H9 (cell line): Measurements from ENCODE around the gene PPP5C. TPM values are rescaled to one million over a fixed set of nuclear protein-coding genes. Genes with fewer than 3 reads are reported as not detected.

Experiments used
- DNase-seq: peaks from one replicate; pipeline ENCODE4 v3.0.0-alpha.2; 2017
- H2AFZ ChIP-seq: one replicate; pipeline ENCODE4 v1.6.1; 2013; ENCODE audit warnings: mild to moderate bottlenecking, low read length, control low read depth, moderate library complexity
- H2AK5ac ChIP-seq: 2 replicates; pipeline ENCODE4 v1.6.1; 2013; ENCODE audit warnings: low read length, control low read depth, mixed read lengths; ENCODE audit not compliant: insufficient read length
- H2BK120ac ChIP-seq: one replicate; pipeline ENCODE4 v1.6.1; 2013; ENCODE audit warnings: low read depth, mild to moderate bottlenecking, low read length, control low read depth, inconsistent platforms; ENCODE audit not compliant: poor library complexity, severe bottlenecking
- H2BK12ac ChIP-seq: 2 replicates; pipeline ENCODE4 v1.6.1; 2013; ENCODE audit warnings: low read length, control low read depth, mixed read lengths, low read depth; ENCODE audit not compliant: insufficient read length
- H2BK15ac ChIP-seq: 2 replicates; pipeline ENCODE4 v1.6.1; 2013; ENCODE audit warnings: low read depth, low read length, control low read depth
- H2BK20ac ChIP-seq: one replicate; pipeline ENCODE4 v1.6.1; 2013; ENCODE audit warnings: low read depth, mild to moderate bottlenecking, low read length, control low read depth, inconsistent platforms; ENCODE audit not compliant: poor library complexity, severe bottlenecking
- H2BK5ac ChIP-seq: 2 replicates; pipeline ENCODE4 v1.6.1; 2013; ENCODE audit warnings: low read length, control low read depth, mixed read lengths; ENCODE audit not compliant: insufficient read length
- H3K14ac ChIP-seq: 2 replicates; pipeline ENCODE4 v1.6.1; 2013; ENCODE audit warnings: low read length, control low read depth; ENCODE audit not compliant: insufficient read depth
- H3K18ac ChIP-seq: 2 replicates; pipeline ENCODE4 v1.6.1; 2013; ENCODE audit warnings: low read depth, mild to moderate bottlenecking, mixed read lengths, low read length, control low read depth; ENCODE audit not compliant: insufficient read length
- H3K23ac ChIP-seq: 2 replicates; pipeline ENCODE4 v1.6.1; 2013; ENCODE audit warnings: low read length, control low read depth, mixed read lengths, low read depth; ENCODE audit not compliant: insufficient read length
- H3K23me2 ChIP-seq: 2 replicates; pipeline ENCODE4 v1.6.1; 2013; ENCODE audit warnings: low read depth, mild to moderate bottlenecking, mixed read lengths, low read length, control low read depth; ENCODE audit not compliant: insufficient read length, poor library complexity, severe bottlenecking
- H3K27ac ChIP-seq: 2 replicates; pipeline ENCODE4 v1.5.1; 2013; ENCODE audit warnings: low read length, control low read depth, mixed read lengths, low read depth; ENCODE audit not compliant: insufficient read length
- H3K27me3 ChIP-seq: 2 replicates; pipeline ENCODE4 v1.6.1; 2013; ENCODE audit warnings: low read length, control low read depth, inconsistent platforms; ENCODE audit not compliant: insufficient read depth
- H3K4ac ChIP-seq: 2 replicates; pipeline ENCODE4 v1.6.1; 2013; ENCODE audit warnings: low read depth, mild to moderate bottlenecking, control low read depth, inconsistent platforms, low read length, moderate library complexity
- H3K4me1 ChIP-seq: 2 replicates; pipeline ENCODE4 v1.6.1; 2013; ENCODE audit warnings: low read length, control low read depth, inconsistent platforms; ENCODE audit not compliant: insufficient read depth
- H3K4me2 ChIP-seq: 2 replicates; pipeline ENCODE4 v1.6.1; 2013; ENCODE audit warnings: low read length, control low read depth, mixed read lengths; ENCODE audit not compliant: insufficient read length, insufficient read depth
- H3K56ac ChIP-seq: 2 replicates; pipeline ENCODE4 v1.6.1; 2013; ENCODE audit warnings: low read depth, mild to moderate bottlenecking, mixed read lengths, low read length, control low read depth; ENCODE audit not compliant: insufficient read length
- H3K79me1 ChIP-seq: 2 replicates; pipeline ENCODE4 v1.6.1; 2013; ENCODE audit warnings: low read depth, mild to moderate bottlenecking, moderate library complexity, low read length, control low read depth, inconsistent platforms; ENCODE audit not compliant: insufficient read depth, poor library complexity, severe bottlenecking
- H3K79me2 ChIP-seq: 2 replicates; pipeline ENCODE4 v1.6.1; 2013; ENCODE audit warnings: low read length, control low read depth, inconsistent platforms; ENCODE audit not compliant: insufficient read depth
- H3K9ac ChIP-seq: 2 replicates; pipeline ENCODE4 v1.6.1; 2013; ENCODE audit warnings: low read length, control low read depth, mixed read lengths; ENCODE audit not compliant: insufficient read length; ENCODE audit errors: extremely low read depth
- H3K9me3 ChIP-seq: one replicate; pipeline ENCODE4 v1.6.1; 2013; ENCODE audit warnings: low read depth, low read length, inconsistent platforms; ENCODE audit not compliant: control insufficient read depth
- H3T11ph ChIP-seq: one replicate; pipeline ENCODE4 v1.6.1; 2013; ENCODE audit warnings: mild to moderate bottlenecking, low read length, control low read depth, inconsistent platforms
- H4K20me1 ChIP-seq: one replicate; pipeline ENCODE4 v1.6.1; 2013; ENCODE audit not compliant: control insufficient read depth, insufficient read length, insufficient read depth
- H4K5ac ChIP-seq: 2 replicates; pipeline ENCODE4 v1.6.1; 2013; ENCODE audit warnings: low read depth, mild to moderate bottlenecking, mixed read lengths, low read length, control low read depth; ENCODE audit not compliant: insufficient read length
- H4K8ac ChIP-seq: replicated peaks from 2 replicates; pipeline ENCODE4 v1.6.1; 2013; ENCODE audit warnings: low read length, control low read depth, mixed read lengths, low read depth; ENCODE audit not compliant: insufficient read length
- H4K91ac ChIP-seq: 2 replicates; pipeline ENCODE4 v1.6.1; 2013; ENCODE audit warnings: low read depth, mild to moderate bottlenecking, moderate library complexity, mixed read lengths, low read length, control low read depth; ENCODE audit not compliant: insufficient read length
- H3K27ac Mint-ChIP-seq, 3 experiments: 2 replicates in 2 of 3; 3 replicates in 1 of 3; pipeline ENCODE4 v1.8.0; 2020 to 2021; ENCODE audit warnings: mixed read lengths in 3 of 3, mild to moderate bottlenecking in 1 of 3, moderate library complexity in 1 of 3
- H3K27me3 Mint-ChIP-seq: 2 replicates; pipeline ENCODE4 v1.8.0; 2021; ENCODE audit warnings: low read depth, mild to moderate bottlenecking, moderate library complexity, mixed read lengths
- H3K36me3 Mint-ChIP-seq, 3 experiments: 2 replicates in 2 of 3; 3 replicates in 1 of 3; pipeline ENCODE4 v1.8.0; 2020 to 2021; ENCODE audit warnings: low read depth in 3 of 3, mixed read lengths in 3 of 3; ENCODE audit not compliant: insufficient read depth in 1 of 3
- H3K4me1 Mint-ChIP-seq, 2 experiments: 2 replicates each; pipeline ENCODE4 v1.8.0; 2020; ENCODE audit warnings: mixed read lengths in 2 of 2
- H3K4me3 Mint-ChIP-seq, 2 experiments: 2 replicates in 1 of 2; 3 replicates in 1 of 2; pipeline ENCODE4 v1.8.0; 2020 to 2021; ENCODE audit warnings: mild to moderate bottlenecking in 2 of 2, mixed read lengths in 2 of 2, moderate library complexity in 1 of 2
- H3K9me3 Mint-ChIP-seq, 2 experiments: 2 replicates in 1 of 2; 3 replicates in 1 of 2; pipeline ENCODE4 v1.8.0; 2020; ENCODE audit warnings: mild to moderate bottlenecking in 2 of 2, mixed read lengths in 2 of 2, moderate library complexity in 1 of 2
- WGBS: extraction: QIAGEN DNeasy Blood & Tissue Kit; methylation state at CpG from one replicate; pipeline ENCODE4 v1.1.7; 2013; ENCODE audit warnings: missing lambda C conversion rate, low lambda C conversion rate, mixed read lengths; ENCODE audit not compliant: insufficient read length; ENCODE audit errors: extremely low coverage; 5-methylcytosine and 5-hydroxymethylcytosine counted together
- total RNA-seq: library from RNA; stranded (reverse); gene quantifications from 2 replicates; pipeline ENCODE4 v1.2.1, GENCODE V29; 2021
- TF ChIP-seq, protein P1 (sequence below): fragments of 200-600 bp; sonication (generic); conservative IDR thresholded peaks from 3 replicates; pipeline ENCODE4 v1.8.0; 2021; ENCODE audit warnings: antibody characterized with exemption, mild to moderate bottlenecking

Gene PPP5C
- total RNA-seq, 1 experiment from 2014 or later, result 108 TPM

DNA sequence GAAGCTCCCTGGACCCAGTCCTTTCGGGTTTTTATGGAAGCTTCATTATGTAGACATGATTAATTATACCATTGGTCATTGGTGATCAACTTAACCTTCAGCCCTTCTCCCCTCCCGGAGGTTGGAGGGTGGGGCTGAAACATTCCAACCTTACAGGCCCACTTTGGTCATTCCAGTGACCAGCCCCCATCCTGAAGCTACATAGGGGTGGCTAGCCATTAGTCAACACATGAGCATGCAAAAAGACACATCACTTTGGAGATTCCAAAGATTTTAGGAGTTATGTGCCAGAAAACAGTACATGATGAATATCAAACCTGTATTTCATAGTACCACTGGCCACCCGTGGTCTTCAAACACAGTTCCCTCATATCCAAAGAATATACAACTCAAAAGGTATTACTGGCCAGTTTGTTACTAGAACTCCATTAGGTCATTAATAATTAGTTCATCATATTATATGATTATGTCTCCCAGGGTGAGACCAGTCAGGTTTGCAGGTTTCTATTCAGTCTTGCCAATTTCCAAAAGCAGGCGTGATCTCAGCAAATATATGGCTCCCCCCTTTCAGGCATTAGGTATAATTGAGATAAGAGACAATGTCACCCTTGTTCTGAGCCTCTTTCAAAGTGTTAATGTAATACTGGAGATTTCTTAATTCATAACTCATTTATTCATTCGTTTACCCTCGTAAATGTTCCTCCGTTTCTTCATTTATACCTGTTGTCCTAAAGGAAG, 11.1 kb downstream of the PPP5C start:
- no peak overlapping the region for H2AK5ac ChIP-seq
- no peaks in the 10 kb centered on the region for H3K9me3 ChIP-seq
- H2AFZ ChIP-seq, result no peak overlapping the region
- no peaks in the 10 kb centered on the region for H3K27me3 ChIP-seq
- WGBS, result no CpG with 5 or more reads among the region's 7 CpGs
- H3K79me1 ChIP-seq, result peaks cover 16% of the 10 kb centered on the region
- H2BK20ac ChIP-seq, result no peak overlapping the region
- no peak for DNase-seq
- H3K18ac ChIP-seq, result no peak overlapping the region
- Mint-ChIP-seq H3K36me3 (peaks cover 14 to 56% (median 53%) of the 10 kb centered on the region in 3 experiments), H3K27ac (peak overlapping the region in 1 of 3 experiments; percentile 79; a peak in 2 of 7 replicates), H3K4me3 (no peak overlapping the region), H3K27me3 (no peaks in the 10 kb centered on the region), H3K4me1 (peaks cover 0 to 13% of the 10 kb centered on the region in 2 experiments; a peak in 1 of 4 replicates), H3K9me3 (no peaks in the 10 kb centered on the region; a peak in 1 of 5 replicates)
- H3T11ph ChIP-seq, result no peak overlapping the region
- TF ChIP-seq, protein P1, sequence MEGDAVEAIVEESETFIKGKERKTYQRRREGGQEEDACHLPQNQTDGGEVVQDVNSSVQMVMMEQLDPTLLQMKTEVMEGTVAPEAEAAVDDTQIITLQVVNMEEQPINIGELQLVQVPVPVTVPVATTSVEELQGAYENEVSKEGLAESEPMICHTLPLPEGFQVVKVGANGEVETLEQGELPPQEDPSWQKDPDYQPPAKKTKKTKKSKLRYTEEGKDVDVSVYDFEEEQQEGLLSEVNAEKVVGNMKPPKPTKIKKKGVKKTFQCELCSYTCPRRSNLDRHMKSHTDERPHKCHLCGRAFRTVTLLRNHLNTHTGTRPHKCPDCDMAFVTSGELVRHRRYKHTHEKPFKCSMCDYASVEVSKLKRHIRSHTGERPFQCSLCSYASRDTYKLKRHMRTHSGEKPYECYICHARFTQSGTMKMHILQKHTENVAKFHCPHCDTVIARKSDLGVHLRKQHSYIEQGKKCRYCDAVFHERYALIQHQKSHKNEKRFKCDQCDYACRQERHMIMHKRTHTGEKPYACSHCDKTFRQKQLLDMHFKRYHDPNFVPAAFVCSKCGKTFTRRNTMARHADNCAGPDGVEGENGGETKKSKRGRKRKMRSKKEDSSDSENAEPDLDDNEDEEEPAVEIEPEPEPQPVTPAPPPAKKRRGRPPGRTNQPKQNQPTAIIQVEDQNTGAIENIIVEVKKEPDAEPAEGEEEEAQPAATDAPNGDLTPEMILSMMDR, result no peak
- peaks cover 2% of the 10 kb centered on the region; the same call in 1 of the 2 replicates for H3K79me2 ChIP-seq
- H4K20me1 ChIP-seq, result no peaks in the 10 kb centered on the region
- H3K56ac ChIP-seq, result no peak overlapping the region
- H4K5ac ChIP-seq, result no peak overlapping the region
- H3K4ac ChIP-seq, result no peak overlapping the region
- no peak overlapping the region for H3K9ac ChIP-seq
- no peak overlapping the region for H3K14ac ChIP-seq
- H3K4me2 ChIP-seq, result no peak overlapping the region
- H3K23ac ChIP-seq, result no peak overlapping the region
- H4K91ac ChIP-seq, result no peak overlapping the region
- H3K27ac ChIP-seq, result no peak overlapping the region
- H2BK5ac ChIP-seq, result no peak overlapping the region
- H3K4me1 ChIP-seq, result no peaks in the 10 kb centered on the region
- peaks cover 4% of the 10 kb centered on the region for H3K23me2 ChIP-seq
- H2BK15ac ChIP-seq, result no peak overlapping the region
- no peak overlapping the region for H2BK120ac ChIP-seq
- H4K8ac ChIP-seq, result no peak overlapping the region
- no peak overlapping the region for H2BK12ac ChIP-seq
